ENCODE data around the gene SDHB.

The SDHB gene

GRCh38 chr1:17045634-17046333 is 8.0 kb downstream of the SDHB start:
- no peak for DNase-seq (ENCODE audit: low read depth in 2 of 2)

GRCh38 chr1:17045150-17045549 is 8.7 kb downstream of the SDHB start:
- DNase-seq (ENCODE audit: low read depth in 2 of 2): no peak

GRCh38 chr1:17043676-17044075 is 10.2 kb downstream of the SDHB start:
- no peak for DNase-seq (ENCODE audit: low read depth in 2 of 2)

GRCh38 chr1:17040135-17040534 is 13.7 kb downstream of the SDHB start:
- DNase-seq (ENCODE audit: low read depth in 2 of 2): no peak

GRCh38 chr1:17039522-17039921 is 14.3 kb downstream of the SDHB start:
- no peak for DNase-seq (ENCODE audit: low read depth in 2 of 2)

- DNase-seq (ENCODE audit: low read depth in 2 of 2): no peak
These were observed 20.4 kb downstream of the SDHB start for GRCh38 chr1:17033481-17033880.

- no peak for DNase-seq (ENCODE audit: low read depth in 2 of 2)
These were observed 21.1 kb downstream of the SDHB start for GRCh38 chr1:17032741-17033140.

GRCh38 chr1:17031436-17031835 is 22.4 kb downstream of the SDHB start:
- DNase-seq (ENCODE audit: low read depth in 2 of 2): no peak

GRCh38 chr1:17030206-17030605 is 23.6 kb downstream of the SDHB start:
- DNase-seq (ENCODE audit: low read depth in 2 of 2): no peak

GRCh38 chr1:17028662-17029188 is 25.1 kb downstream of the SDHB start:
- no peak for DNase-seq (ENCODE audit: low read depth in 2 of 2)

GRCh38 chr1:17027900-17028299 is 25.9 kb downstream of the SDHB start:
- no peak for DNase-seq (ENCODE audit: low read depth in 2 of 2)

GRCh38 chr1:17027403-17027802 is 26.4 kb downstream of the SDHB start:
- no peak for DNase-seq (ENCODE audit: low read depth in 2 of 2)

GRCh38 chr1:17024721-17025120 is 29.1 kb downstream of the SDHB start:
- no peak for DNase-seq (ENCODE audit: low read depth in 2 of 2)

- DNase-seq (ENCODE audit: low read depth in 2 of 2): no peak
These were observed 30.3 kb downstream of the SDHB start for GRCh38 chr1:17023573-17023972.

GRCh38 chr1:17023102-17023501 is 30.7 kb downstream of the SDHB start:
- no peak for DNase-seq (ENCODE audit: low read depth in 2 of 2)

GRCh38 chr1:17021896-17022295 is 31.9 kb downstream of the SDHB start:
- no peak for DNase-seq (ENCODE audit: low read depth in 2 of 2)

GRCh38 chr1:17020502-17020901 is 33.3 kb downstream of the SDHB start:
- DNase-seq (ENCODE audit: low read depth in 2 of 2): no peak

GRCh38 chr1:17018849-17019248 is 35.0 kb downstream of the SDHB start:
- DNase-seq (ENCODE audit: low read depth in 2 of 2): no peak

- no peak for DNase-seq (ENCODE audit: low read depth in 2 of 2)
These were observed 36.4 kb downstream of the SDHB start for GRCh38 chr1:17017435-17017834.

- DNase-seq (ENCODE audit: low read depth in 2 of 2): no peak
These were observed 37.5 kb downstream of the SDHB start for GRCh38 chr1:17016317-17016661.

- no peak for DNase-seq (ENCODE audit: low read depth in 2 of 2)
These were observed 38.9 kb downstream of the SDHB start for GRCh38 chr1:17014671-17015567.

- DNase-seq (ENCODE audit: low read depth in 2 of 2): no peak
These were observed 40.1 kb downstream of the SDHB start for GRCh38 chr1:17013491-17014320.

Data from stimulated activated CD8-positive, alpha-beta memory T cell treated with anti-CD3 and anti-CD28 coated beads, Interleukin-15, amount 100 ng/mL, for 48 hours (primary cell).